Fibroblast of pulmonary artery (primary cell): ENCODE data around the gene MIPEP.

Source experiments
- DNase-seq: peaks from one replicate; pipeline ENCODE4 v3.0.0-alpha.2; 2010; ENCODE audit warnings: low read depth
- H3K4me3 ChIP-seq: replicated peaks from 2 replicates; pipeline ENCODE4 v1.5.1; 2011; ENCODE audit warnings: low read depth, mild to moderate bottlenecking, control low read depth, low read length, moderate library complexity
- TF ChIP-seq, protein P1 (sequence below): IDR thresholded peaks from 2 replicates; pipeline ENCODE4 v1.5.1; 2011; ENCODE audit warnings: mild to moderate bottlenecking, control low read depth, low read length, inconsistent platforms; ENCODE audit errors: missing control alignments

MIPEP gene

DNA sequence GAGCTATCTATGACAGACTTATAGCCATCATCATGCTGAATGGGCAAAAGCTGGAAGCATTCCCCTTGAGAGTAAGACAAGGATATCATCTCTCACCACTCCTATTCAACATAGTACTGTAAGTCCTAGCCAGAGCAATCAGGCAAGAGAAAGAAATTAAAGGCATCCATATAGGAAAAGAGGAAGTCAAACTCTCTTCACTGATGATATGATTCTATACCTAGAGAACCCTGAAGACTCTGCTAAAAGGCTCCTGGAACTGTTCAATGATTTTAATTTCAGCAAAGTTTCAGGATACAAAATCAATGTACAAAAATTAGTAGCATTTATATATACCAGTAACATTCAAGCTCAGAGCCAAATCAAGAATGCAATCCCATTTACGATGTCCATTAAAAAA lies 29.8 kb upstream of the MIPEP start:
- DNase-seq: no peak

DNA sequence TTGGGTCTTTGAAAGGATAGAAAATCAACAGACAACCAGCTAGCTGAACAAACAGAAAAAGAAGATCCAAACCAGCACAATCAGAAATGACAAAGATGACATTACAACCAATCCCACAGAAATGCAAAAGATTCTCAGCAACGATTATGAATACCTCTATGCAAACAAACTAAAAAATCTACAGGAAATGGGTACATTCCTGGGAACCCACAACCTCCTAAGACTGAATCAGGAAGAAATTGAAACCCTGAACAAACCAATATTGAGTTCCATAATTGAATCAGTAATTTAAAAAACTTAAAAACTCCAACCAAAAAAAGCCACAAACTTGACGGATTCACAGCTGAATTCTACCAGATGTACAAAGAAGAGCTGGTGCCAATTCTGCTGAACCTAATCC lies 29.0 kb upstream of the MIPEP start:
- TF ChIP-seq, protein P1, sequence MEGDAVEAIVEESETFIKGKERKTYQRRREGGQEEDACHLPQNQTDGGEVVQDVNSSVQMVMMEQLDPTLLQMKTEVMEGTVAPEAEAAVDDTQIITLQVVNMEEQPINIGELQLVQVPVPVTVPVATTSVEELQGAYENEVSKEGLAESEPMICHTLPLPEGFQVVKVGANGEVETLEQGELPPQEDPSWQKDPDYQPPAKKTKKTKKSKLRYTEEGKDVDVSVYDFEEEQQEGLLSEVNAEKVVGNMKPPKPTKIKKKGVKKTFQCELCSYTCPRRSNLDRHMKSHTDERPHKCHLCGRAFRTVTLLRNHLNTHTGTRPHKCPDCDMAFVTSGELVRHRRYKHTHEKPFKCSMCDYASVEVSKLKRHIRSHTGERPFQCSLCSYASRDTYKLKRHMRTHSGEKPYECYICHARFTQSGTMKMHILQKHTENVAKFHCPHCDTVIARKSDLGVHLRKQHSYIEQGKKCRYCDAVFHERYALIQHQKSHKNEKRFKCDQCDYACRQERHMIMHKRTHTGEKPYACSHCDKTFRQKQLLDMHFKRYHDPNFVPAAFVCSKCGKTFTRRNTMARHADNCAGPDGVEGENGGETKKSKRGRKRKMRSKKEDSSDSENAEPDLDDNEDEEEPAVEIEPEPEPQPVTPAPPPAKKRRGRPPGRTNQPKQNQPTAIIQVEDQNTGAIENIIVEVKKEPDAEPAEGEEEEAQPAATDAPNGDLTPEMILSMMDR: no peak
- no peak for DNase-seq
- H3K4me3 ChIP-seq: no peak overlapping the region

More for the DNA sequence above, 29.8 kb upstream of the MIPEP start:
- H3K4me3 ChIP-seq: no peak overlapping the region
- TF ChIP-seq, protein P1: no peak

DNA sequence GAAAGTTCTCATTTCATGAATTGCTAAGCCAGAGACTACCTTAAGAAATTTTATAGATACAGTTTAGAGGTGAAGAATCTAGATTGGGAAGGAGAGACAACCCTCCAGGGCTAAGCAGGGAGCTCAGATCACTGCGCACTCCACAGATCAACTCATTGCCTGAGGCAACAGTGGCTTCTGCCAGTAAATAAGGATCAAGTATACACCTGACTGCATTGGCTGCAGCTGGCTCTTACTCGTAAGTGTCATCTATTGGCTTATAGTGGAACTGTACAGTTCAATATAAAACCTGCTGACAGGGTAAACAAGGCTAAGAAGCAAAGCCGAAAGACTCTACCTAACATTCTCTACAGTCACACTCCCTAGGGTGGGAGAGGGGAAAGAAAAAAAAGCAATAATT lies 26.1 kb upstream of the MIPEP start:
- DNase-seq: no peak
- TF ChIP-seq, protein P1: no peak
- no peak overlapping the region for H3K4me3 ChIP-seq

DNA sequence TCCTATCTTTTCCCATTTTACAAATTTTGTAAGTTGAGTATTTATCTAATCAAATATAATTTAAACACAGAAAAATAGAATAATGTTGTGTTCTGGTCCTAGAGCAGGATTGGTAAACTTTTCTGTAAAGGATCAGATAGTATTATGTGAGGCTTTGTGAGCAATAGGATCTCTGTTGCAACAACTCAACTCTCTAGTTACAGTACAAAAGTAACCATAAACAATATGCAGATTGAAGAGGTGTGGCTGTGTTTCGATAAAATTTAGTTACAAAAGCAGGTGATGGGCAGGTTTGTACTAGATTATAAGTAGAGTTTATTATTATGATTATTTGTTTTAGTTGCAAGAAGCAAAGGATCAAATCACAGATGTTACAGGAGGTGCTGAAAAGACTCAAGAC lies 23.3 kb upstream of the MIPEP start:
- no peak for DNase-seq
- TF ChIP-seq, protein P1: no peak
- no peak overlapping the region for H3K4me3 ChIP-seq

DNA sequence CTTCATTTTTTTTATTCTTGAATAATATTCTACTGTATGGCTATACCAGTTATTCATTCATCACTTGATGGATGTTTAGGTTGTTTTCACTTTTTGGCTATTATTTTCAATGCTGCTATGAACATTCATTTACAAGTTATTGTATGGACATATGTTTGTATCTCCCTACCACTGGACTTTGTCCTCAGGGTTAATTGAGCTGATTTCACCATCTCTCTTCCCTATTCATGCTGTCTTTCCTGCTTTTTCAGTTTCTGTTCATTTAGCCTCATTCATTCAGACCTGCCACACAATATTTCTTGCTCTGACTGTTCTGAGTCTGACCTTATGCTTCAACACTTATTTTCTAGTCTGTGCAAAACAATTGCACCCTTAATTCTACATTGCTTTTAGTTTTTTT lies 20.4 kb upstream of the MIPEP start:
- no peak for DNase-seq
- H3K4me3 ChIP-seq: no peak overlapping the region
- TF ChIP-seq, protein P1: no peak

GRCh38 chr13:23905766-23906165 lies 16.6 kb upstream of the MIPEP start:
- no peak for DNase-seq
- no peak overlapping the region for H3K4me3 ChIP-seq
- TF ChIP-seq, protein P1: no peak

DNA sequence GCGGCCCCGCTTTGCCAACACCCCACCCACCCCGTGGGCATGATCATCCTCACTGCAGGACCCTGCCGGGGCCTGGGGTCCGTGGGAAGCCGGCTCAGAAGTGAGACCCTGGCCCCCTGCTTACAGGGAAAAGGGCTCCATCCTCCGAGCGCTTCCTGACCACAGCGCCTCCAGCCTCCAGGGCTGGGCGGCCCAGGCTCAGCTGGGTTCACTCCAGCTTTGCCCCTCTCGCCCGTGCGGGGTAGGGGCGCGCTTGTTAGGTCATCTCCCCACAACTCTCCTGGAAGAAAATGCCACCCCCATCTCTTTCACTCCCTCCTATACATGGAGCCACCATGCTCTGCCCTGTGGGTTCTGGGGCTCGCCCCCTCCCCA lies 14.7 kb upstream of the MIPEP start:
- DNase-seq: no peak
- TF ChIP-seq, protein P1: no peak
- H3K4me3 ChIP-seq: no peak overlapping the region
